T-helper 1 cell treated with Interleukin-12 subunit alpha and Interleukin-12 subunit beta and Interleukin-4 antibody, amounts not matched to agents 30 μg/mL and 1 μg/mL, for 36 hours (primary cell): ENCODE measurements around the gene C2CD3.

Experiments
- H3K27ac Mint-ChIP-seq: one replicate; pipeline ENCODE4 v1.8.0; 2021; ENCODE audit warnings: mild to moderate bottlenecking, mixed read lengths
- H3K27me3 Mint-ChIP-seq: one replicate; pipeline ENCODE4 v1.8.0; 2021; ENCODE audit warnings: low read depth, mixed read lengths
- H3K36me3 Mint-ChIP-seq: one replicate; pipeline ENCODE4 v1.8.0; 2021; ENCODE audit warnings: low read depth, mixed read lengths
- H3K4me1 Mint-ChIP-seq: one replicate; pipeline ENCODE4 v1.8.0; 2021; ENCODE audit warnings: low read depth, mixed read lengths
- H3K4me3 Mint-ChIP-seq: one replicate; pipeline ENCODE4 v1.8.0; 2021; ENCODE audit warnings: mild to moderate bottlenecking, moderate library complexity, mixed read lengths
- H3K9me3 Mint-ChIP-seq: one replicate; pipeline ENCODE4 v1.8.0; 2021; ENCODE audit warnings: mixed read lengths

C2CD3 gene, protein sequence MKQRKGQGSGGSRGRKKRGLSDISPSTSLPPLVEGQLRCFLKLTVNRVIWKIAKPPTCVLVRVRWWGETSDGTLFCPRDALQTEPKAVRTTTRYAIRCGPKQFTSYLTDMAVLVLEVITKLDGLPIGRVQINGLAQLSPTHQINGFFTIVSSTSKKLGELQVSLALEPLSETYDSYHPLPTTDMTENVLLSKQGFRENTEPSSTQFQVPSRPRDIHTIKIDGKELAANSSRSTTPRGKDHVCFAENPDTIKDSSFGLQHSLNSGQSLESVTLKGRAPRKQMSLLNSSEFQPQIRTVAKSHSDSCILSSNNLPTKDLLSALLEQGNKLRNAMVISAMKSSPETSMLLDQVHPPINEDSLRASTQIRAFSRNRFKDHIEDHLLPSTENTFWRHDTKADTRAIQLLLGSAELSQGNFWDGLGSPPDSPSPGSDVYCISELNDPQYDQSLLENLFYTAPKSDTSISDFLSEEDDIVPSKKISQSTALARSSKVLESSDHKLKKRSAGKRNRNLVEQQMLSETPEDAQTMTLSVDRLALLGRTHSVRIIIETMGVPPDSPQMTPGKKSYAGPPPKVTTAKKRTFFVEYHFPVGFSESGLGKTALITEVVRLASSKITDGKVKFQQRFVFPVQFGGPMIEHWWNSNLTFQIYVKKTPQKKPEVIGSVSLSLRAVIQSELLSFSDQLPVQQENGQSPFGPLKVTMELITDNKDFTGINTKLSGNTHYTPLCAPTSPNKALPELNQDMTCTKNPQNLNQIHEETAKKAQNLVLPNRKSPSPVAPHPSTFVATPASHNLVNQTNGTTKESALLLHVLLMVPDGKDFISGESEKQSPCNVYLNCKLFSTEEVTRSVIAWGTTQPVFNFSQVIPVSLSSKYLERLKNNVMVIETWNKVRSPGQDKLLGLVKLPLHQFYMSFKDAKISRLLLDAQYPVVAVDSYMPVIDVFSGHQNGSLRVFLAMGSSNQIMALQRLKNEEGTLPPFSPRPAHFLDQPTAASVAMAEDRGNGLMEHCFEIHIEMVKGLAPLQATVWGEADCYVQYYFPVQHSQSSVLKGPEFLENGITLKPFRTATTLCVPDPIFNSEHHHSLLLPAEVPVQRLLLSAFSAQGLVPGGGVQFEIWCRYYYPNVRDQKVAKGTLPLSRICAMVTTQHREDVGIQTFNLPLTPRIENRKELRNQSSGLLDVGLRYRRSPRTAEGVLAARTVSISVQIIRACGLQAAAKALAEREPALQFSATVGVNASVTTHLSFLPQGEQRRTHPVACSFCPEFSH (N-terminal part only)

DNA sequence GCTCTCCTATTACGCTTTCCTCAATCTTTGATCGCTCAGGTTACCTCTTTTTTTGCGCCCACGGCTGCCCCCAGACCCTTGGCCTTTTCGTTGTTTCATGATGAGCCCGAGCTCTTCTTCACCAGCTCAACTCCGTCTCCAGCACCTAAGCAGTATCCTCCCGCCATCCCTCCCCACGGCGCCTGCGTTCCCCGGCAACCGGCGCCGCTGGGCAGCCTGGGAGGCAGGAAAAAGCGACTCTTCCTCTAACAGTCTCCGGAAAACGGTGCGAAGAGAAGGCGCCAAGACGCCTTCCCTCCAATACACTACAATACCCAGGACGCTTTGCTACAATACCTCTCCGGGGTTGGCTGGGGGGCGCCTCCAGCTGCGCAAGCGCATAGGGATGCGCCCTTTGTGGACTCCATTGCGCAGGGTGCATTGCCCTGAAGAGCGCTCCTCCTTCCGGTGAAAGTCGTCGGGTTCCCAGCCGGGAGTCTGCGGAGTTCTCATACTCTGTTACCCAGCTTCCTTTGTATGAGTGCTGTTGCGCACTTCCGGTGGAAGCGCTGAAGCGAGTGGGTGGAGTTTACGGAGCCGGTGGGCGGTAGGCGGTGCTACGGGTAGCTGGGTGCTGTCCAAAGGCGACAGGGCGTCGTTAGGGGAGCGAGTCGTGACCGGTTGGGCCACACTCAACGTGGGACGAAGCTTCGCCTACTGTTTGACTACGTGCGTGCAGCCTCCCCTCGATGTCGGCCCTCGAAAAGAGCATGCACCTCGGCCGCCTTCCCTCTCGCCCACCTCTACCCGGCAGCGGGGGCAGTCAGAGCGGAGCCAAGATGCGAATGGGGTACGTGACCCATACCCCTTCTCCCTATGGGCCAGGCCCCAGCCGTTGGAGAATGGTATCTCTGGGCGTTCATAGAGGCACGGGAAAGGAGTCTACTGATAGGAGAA lies at the start of gene C2CD3, which contains the start of gene PPME1:
TSS of gene C2CD3 (minus strand) at position 309 of the 936 bp plus-strand sequence. CDS start at position 99, 210 bp downstream.
TSS of gene PPME1 (plus strand) at position 596 of the 936 bp plus-strand sequence. CDS start at position 729, 133 bp downstream.
- peaks cover 12% of the 10 kb centered on the region for H3K4me1 Mint-ChIP-seq
- H3K9me3 Mint-ChIP-seq = no peaks in the 10 kb centered on the region
- no peak within 1 kb of the TSS for H3K27ac Mint-ChIP-seq
- no peaks in the 10 kb centered on the region for H3K27me3 Mint-ChIP-seq
- peaks cover 11% of the 10 kb centered on the region for H3K36me3 Mint-ChIP-seq
- H3K4me3 Mint-ChIP-seq = no peak within 1 kb of the TSS

DNA sequence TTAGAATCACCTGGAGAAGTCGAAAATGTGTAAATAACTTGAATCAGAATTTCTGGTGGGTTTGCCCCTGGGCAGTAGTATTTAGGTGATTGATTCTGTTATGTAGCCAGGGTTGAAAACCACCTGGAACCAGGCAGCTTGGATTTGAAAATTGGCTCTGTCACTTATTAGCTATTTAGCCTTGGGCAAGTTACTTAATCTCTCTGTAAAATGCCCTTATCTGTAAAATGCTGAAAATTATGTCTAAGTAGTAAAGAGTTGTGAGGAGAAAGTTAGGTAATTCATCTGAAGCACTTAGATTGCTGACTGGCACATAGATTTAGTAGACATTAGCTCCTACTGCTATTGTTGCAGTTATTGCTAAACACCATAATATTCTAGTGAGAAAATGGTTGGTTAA lies 49.6 kb upstream of the C2CD3 start:
- H3K27me3 Mint-ChIP-seq = no peaks in the 10 kb centered on the region
- H3K27ac Mint-ChIP-seq = no peak overlapping the region
- peaks cover 1% of the 10 kb centered on the region for H3K4me1 Mint-ChIP-seq
- H3K4me3 Mint-ChIP-seq = no peak overlapping the region
- H3K9me3 Mint-ChIP-seq = peaks cover 11% of the 10 kb centered on the region
- H3K36me3 Mint-ChIP-seq = peaks cover 21% of the 10 kb centered on the region

DNA sequence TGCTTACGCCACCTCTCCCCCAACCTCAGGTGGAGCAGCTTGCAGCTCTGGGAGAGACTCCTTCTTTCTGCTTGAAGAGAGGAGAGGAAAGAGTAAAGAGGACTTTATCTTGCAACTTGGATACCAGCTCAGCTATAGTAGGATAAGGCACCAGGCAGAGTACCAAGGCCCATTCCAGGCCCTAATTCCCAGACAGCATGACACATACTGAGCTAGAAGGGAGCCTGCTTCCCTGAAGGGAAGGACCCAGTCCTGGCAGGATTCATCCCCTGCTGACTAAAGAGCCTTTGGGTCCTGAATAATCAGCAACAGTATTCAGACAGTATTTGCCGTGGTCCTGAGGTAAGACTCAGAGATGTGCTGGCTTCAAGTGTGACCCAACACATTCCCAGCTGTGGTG lies 41.7 kb upstream of the C2CD3 start:
- Mint-ChIP-seq H3K27me3 (no peaks in the 10 kb centered on the region), H3K36me3 (peaks cover 53% of the 10 kb centered on the region), H3K4me1 (peaks cover 1% of the 10 kb centered on the region), H3K4me3 (no peak overlapping the region), H3K9me3 (peaks cover 13% of the 10 kb centered on the region), H3K27ac (no peak overlapping the region)

DNA sequence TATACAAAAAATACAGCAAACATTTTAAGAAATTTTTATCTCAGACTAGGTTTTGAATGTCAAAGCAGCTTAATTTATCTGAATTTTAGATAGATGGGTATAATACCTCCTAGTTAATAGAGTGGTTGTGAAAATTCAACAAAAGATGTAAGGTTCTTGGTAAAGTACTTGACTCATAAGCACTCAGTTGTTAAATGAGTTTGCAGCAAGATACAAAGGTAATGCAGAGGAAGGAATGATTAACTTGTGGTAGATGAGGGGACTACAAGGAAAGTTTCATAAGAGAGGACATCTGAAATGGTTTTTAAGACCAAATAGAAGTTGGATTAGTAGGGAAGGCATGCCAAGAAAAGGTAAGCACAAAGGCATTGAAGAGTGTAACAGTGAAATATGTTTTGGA lies 37.7 kb upstream of the C2CD3 start:
- no peak overlapping the region for H3K4me3 Mint-ChIP-seq
- no peak overlapping the region for H3K27ac Mint-ChIP-seq
- H3K9me3 Mint-ChIP-seq = no peaks in the 10 kb centered on the region
- H3K27me3 Mint-ChIP-seq = no peaks in the 10 kb centered on the region
- H3K36me3 Mint-ChIP-seq = peaks cover 48% of the 10 kb centered on the region
- H3K4me1 Mint-ChIP-seq = no peaks in the 10 kb centered on the region

DNA sequence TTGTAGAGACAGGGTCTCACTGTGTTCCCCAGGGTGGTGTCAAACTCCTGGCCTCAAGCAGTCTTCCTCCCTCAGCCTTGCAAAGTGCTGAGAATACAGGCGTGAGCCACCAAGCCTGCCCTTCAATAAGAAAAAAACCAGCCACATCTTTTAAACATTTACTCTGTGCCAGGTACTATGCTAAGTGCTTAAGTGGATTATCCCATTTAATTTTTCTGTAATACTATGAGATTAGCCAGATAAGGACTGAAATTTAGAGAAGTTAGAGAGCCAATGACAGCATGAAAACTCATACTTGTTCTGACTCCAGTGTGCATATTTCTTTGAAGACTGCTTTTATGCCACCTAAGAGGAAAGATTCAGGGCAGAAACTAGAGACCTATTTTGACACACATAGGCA lies 35.9 kb upstream of the C2CD3 start:
- no peak overlapping the region for H3K27ac Mint-ChIP-seq
- H3K4me1 Mint-ChIP-seq = no peaks in the 10 kb centered on the region
- H3K4me3 Mint-ChIP-seq = no peak overlapping the region
- no peaks in the 10 kb centered on the region for H3K9me3 Mint-ChIP-seq
- H3K36me3 Mint-ChIP-seq = peaks cover 36% of the 10 kb centered on the region
- no peaks in the 10 kb centered on the region for H3K27me3 Mint-ChIP-seq

DNA sequence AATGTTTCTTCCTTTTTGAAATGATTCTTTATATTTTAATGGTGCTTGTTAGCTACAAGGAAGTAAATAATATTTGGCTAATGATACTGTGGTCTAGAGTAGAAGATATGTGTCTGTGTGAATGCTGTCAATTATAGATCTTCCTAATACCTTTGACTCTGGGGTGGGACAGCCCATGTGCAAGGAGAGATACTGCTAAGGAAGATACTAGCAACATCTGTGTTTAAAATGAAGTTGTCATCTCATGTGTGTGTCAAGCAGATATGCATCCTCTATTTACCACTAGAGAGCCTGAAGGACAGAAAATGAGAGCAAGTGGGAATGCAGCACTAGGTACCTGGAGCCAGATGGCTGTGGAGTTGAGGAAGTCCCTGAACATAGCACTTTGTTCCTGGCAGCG lies 34.4 kb upstream of the C2CD3 start:
- Mint-ChIP-seq H3K27ac (no peak overlapping the region), H3K4me1 (no peaks in the 10 kb centered on the region), H3K4me3 (no peak overlapping the region), H3K36me3 (peaks cover 34% of the 10 kb centered on the region), H3K27me3 (no peaks in the 10 kb centered on the region), H3K9me3 (no peaks in the 10 kb centered on the region)

DNA sequence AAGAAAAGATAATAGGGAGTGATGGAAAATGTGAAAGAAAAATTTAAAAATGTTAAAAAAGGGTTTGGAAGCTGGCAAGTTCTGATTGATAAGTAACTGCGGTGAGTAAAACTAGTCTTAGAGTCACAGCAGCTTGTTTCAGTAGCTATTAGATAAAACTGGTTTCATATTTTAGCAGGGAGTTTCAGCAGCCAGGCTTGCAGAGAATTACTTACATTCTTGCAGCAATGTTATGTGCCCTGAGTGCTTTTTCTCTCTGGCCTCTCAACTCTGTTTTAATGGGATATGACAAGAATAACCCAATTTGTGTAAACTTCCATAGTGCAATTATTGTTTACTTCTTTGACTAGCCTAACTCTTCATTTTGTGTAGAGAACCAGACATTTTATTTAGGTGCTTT lies 33.9 kb upstream of the C2CD3 start:
- H3K4me3 Mint-ChIP-seq = no peak overlapping the region
- H3K27ac Mint-ChIP-seq = no peak overlapping the region
- H3K9me3 Mint-ChIP-seq = no peaks in the 10 kb centered on the region
- peaks cover 29% of the 10 kb centered on the region for H3K36me3 Mint-ChIP-seq
- H3K27me3 Mint-ChIP-seq = no peaks in the 10 kb centered on the region
- H3K4me1 Mint-ChIP-seq = no peaks in the 10 kb centered on the region

DNA sequence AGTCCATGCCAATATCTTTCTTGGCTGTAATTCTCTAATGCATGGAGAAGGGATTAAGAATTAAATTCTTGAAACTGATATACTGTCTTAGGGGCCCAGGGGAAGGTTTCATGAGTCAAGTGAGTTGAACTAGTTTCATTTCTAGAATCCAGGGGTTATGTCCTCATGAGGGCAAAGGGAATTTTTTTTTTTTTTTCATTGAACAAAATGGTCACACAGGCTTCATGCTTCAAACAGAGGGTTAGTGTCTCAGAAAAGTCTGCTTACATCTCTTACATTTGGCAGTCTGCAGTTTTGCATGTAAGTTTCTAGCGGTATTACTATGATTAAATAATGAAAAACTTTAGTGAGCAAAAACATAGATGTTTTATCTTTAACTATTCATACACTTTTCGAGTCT lies 33.2 kb upstream of the C2CD3 start:
- no peak overlapping the region for H3K4me3 Mint-ChIP-seq
- no peaks in the 10 kb centered on the region for H3K4me1 Mint-ChIP-seq
- no peak overlapping the region for H3K27ac Mint-ChIP-seq
- peaks cover 24% of the 10 kb centered on the region for H3K36me3 Mint-ChIP-seq
- peaks cover 2% of the 10 kb centered on the region for H3K9me3 Mint-ChIP-seq
- no peaks in the 10 kb centered on the region for H3K27me3 Mint-ChIP-seq

DNA sequence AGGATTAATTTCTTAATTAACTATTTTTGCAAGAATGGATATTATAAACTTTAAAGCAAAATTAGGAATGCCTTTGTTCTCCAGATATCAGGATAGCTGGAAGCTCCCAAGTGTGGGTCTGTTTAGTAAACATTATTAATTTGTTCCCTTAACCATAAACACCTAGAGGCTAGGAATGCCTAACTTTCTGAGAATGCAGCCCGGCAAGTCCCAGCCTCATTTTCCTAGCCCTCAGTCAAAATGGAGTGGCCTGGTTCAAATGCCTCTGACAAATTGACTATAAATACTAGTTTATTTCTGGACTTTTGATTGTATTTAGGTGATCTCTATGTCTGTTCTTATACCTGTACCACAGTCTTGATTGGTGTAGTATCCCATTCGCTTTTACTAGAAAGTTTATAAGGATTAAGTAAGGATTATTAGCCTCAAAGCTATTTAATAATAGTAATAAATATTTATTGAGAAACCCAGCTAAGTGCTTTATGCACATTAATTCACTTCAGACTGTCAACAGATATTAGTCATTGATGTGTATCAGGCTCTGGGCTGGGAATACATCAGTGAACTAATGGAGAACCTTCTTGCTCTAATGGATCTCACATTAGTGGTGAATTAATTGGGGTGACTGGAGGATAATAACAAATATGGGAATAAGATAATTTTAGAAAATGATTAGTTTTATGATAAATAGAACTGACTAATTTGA lies 26.1 kb upstream of the C2CD3 start:
- H3K27me3 Mint-ChIP-seq = no peaks in the 10 kb centered on the region
- H3K4me3 Mint-ChIP-seq = no peak overlapping the region
- peaks cover 17% of the 10 kb centered on the region for H3K9me3 Mint-ChIP-seq
- H3K36me3 Mint-ChIP-seq = peaks cover 17% of the 10 kb centered on the region
- no peak overlapping the region for H3K27ac Mint-ChIP-seq
- H3K4me1 Mint-ChIP-seq = no peaks in the 10 kb centered on the region

DNA sequence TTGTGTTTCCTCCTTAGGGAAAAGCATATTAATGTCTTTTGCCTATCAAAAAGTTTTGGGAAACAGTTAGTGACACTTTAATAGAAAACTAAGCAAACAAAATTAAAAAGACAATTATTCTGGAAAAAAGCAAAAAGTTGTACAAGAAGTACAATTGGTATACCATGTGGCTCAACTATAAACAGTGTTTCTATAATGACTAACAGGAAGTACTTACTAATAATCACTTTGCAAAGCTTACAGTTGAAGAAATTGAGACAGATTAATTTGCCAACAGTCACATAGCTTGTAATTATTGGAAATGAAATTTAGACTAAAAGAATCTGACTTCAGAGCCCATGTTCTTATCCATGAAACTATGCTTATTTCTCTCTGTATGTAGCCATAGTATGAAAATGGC lies 25.0 kb upstream of the C2CD3 start:
- Mint-ChIP-seq H3K36me3 (peaks cover 18% of the 10 kb centered on the region), H3K27me3 (no peaks in the 10 kb centered on the region), H3K4me1 (no peaks in the 10 kb centered on the region), H3K4me3 (no peak overlapping the region), H3K9me3 (peaks cover 17% of the 10 kb centered on the region), H3K27ac (no peak overlapping the region)

DNA sequence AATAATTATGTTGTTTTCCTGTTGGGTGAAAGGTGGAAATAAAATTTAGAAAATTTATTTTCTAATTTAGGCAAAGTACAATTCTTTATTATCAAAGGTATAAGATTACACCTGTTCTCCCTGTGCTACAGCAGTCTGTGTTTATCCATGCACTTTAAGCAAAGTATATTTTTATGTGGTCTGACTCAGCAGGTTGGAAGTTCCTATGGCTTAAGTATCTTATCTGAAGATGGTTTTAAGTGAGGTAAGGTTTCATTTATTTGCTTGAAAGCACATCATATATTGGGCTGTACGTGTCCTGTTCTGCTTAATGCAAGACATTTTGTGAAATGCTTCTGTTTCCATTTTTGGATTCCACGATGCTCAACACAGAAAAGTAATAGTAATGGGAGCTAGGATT lies 14.9 kb upstream of the C2CD3 start:
- Mint-ChIP-seq H3K36me3 (peaks cover 16% of the 10 kb centered on the region), H3K27ac (no peak overlapping the region), H3K4me3 (no peak overlapping the region), H3K4me1 (peaks cover 5% of the 10 kb centered on the region), H3K9me3 (peaks cover 6% of the 10 kb centered on the region), H3K27me3 (no peaks in the 10 kb centered on the region)

DNA sequence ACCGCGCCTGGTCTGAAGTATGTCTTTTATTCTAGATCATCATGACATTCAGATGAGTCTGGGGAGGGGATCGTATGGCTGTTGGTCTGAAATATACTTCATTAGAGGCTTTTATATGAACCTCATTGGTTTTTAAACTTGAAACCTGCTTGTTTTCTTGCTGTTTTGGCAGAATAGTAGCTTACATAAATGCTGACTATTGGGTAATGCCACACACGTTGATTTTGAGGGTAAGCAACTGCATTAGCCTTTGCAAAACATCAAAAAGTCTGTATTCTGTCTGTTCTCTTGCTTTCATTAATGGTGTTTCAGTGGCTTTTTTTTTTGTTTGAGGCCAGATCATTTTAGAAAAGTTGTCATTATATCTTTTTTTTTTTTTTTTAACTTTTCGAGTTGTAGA lies 14.5 kb upstream of the C2CD3 start:
- Mint-ChIP-seq H3K9me3 (peaks cover 2% of the 10 kb centered on the region), H3K4me1 (peaks cover 5% of the 10 kb centered on the region), H3K4me3 (no peak overlapping the region), H3K36me3 (peaks cover 12% of the 10 kb centered on the region), H3K27ac (no peak overlapping the region), H3K27me3 (no peaks in the 10 kb centered on the region)

DNA sequence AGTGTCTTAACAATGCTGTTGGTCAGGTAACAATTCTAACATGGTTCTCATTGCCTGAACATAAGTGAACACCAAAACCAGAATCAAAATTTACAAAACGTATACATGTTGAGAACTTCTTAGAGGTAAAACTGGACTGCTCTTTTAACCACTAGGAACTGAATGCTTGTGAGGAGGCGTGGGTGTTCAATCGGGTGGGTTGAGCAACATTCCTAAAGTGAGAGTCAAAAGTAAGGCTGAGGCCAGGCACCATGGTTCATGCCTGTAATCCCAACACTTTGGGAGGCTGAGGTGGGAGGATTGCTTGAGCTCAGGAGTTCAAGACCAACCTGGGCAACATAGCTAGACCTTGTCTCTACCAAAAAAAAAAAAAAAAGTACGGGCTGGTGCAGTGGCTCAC lies 11.8 kb upstream of the C2CD3 start:
- no peak overlapping the region for H3K4me3 Mint-ChIP-seq
- peaks cover 9% of the 10 kb centered on the region for H3K4me1 Mint-ChIP-seq
- H3K9me3 Mint-ChIP-seq = no peaks in the 10 kb centered on the region
- H3K36me3 Mint-ChIP-seq = peaks cover 3% of the 10 kb centered on the region
- H3K27me3 Mint-ChIP-seq = no peaks in the 10 kb centered on the region
- no peak overlapping the region for H3K27ac Mint-ChIP-seq
